ENCODE measurements around the gene TTC28. TPM values are rescaled to one million over a fixed set of nuclear protein-coding genes. Genes with fewer than 3 reads are reported as not detected.

TTC28 gene
- total RNA-seq, 1 donor, result 55.8 TPM

- no peak for DNase-seq (ENCODE audit: low read depth)
- no peak for TF ChIP-seq CTCF (IDR thresholded peaks at IDR 0.05; ENCODE audit: insufficient read depth, low read length)
- H3K4me3 ChIP-seq (ENCODE audit: low read depth, low read length), result no peak overlapping the region
These were observed 635.0 kb downstream of the TTC28 start for GRCh38 chr22:28044546-28045173.

- TF ChIP-seq CTCF (IDR thresholded peaks at IDR 0.05; ENCODE audit: insufficient read depth, low read length), result no peak
- no peak overlapping the region for H3K4me3 ChIP-seq (ENCODE audit: low read depth, low read length)
- no peak for DNase-seq (ENCODE audit: low read depth)
These were observed 636.4 kb downstream of the TTC28 start for GRCh38 chr22:28043266-28043665.

GRCh38 chr22:28034760-28035401 is 644.8 kb downstream of the TTC28 start:
- no peak for TF ChIP-seq CTCF (IDR thresholded peaks at IDR 0.05; ENCODE audit: insufficient read depth, low read length)
- peak; percentile 66 for DNase-seq (ENCODE audit: low read depth)
- H3K4me3 ChIP-seq (ENCODE audit: low read depth, low read length), result no peak overlapping the region

GRCh38 chr22:28034145-28034759 is 645.4 kb downstream of the TTC28 start:
- DNase-seq (ENCODE audit: low read depth), result no peak
- H3K4me3 ChIP-seq (ENCODE audit: low read depth, low read length), result no peak overlapping the region
- no peak for TF ChIP-seq CTCF (IDR thresholded peaks at IDR 0.05; ENCODE audit: insufficient read depth, low read length)

GRCh38 chr22:28032861-28033260 is 646.8 kb downstream of the TTC28 start:
- DNase-seq (ENCODE audit: low read depth), result no peak
- TF ChIP-seq CTCF (IDR thresholded peaks at IDR 0.05; ENCODE audit: insufficient read depth, low read length), result no peak
- no peak overlapping the region for H3K4me3 ChIP-seq (ENCODE audit: low read depth, low read length)

GRCh38 chr22:28031383-28031922 is 648.2 kb downstream of the TTC28 start:
- no peak overlapping the region for H3K4me3 ChIP-seq (ENCODE audit: low read depth, low read length)
- TF ChIP-seq CTCF (IDR thresholded peaks at IDR 0.05; ENCODE audit: insufficient read depth, low read length), result no peak
- no peak for DNase-seq (ENCODE audit: low read depth)

All from fibroblast of the aortic adventitia (primary cell).